Measurements from ENCODE around the gene GALNT12. TPM values are rescaled to one million over a fixed set of nuclear protein-coding genes. Genes with fewer than 3 reads are reported as not detected.

GALNT12 gene
- total and polyA plus RNA-seq, 2 donors: 6.7 to 7.3 TPM

DNA sequence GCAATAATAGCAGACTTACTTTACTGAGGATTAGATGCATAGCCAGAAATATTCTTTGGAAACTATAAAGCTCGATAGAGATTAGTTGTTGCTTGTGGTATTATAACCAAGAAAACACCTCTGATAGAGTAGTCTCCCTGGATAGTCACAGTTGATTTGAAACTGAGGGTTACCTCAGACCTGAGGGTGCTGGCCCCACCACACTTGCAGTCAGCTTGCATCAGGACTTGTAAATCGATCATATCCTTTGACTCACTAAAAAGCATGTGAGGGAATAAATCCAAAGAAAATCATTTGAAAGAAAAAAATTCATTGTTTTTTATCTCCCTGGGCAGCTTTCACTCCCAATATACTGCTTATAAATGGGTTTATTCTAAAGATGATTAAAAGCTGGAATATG is 39.4 kb downstream of the GALNT12 start:
- no peaks in the 10 kb centered on the region for H3K27me3 ChIP-seq (ENCODE audit: control insufficient read depth in 2 of 2, insufficient read depth in 1 of 2, low read length in 1 of 2)
- no peak for DNase-seq (ENCODE audit: low read depth in 6 of 9, low spot score in 9 of 9)
- 98% methylated on average over 2 of the region's 2 CpGs for WGBS
- no peak overlapping the region for H3K4me3 ChIP-seq (ENCODE audit: low read length in 2 of 2)
- no peak overlapping the region for H3K27ac ChIP-seq (ENCODE audit: low read depth in 1 of 2, low read length in 1 of 2)
- no peaks in the 10 kb centered on the region for H3K4me1 ChIP-seq (ENCODE audit: control insufficient read depth in 2 of 2, insufficient read depth in 2 of 2, low read length in 2 of 2)
- H3K36me3 ChIP-seq (ENCODE audit: control insufficient read depth in 2 of 2, insufficient read depth in 2 of 2, low read length in 1 of 2): peaks cover 0 to 3% of the 10 kb centered on the region in 2 donors
- H3K9me3 ChIP-seq (ENCODE audit: control insufficient read depth in 2 of 2, insufficient read depth in 1 of 2, low read length in 1 of 2): no peaks in the 10 kb centered on the region

DNA sequence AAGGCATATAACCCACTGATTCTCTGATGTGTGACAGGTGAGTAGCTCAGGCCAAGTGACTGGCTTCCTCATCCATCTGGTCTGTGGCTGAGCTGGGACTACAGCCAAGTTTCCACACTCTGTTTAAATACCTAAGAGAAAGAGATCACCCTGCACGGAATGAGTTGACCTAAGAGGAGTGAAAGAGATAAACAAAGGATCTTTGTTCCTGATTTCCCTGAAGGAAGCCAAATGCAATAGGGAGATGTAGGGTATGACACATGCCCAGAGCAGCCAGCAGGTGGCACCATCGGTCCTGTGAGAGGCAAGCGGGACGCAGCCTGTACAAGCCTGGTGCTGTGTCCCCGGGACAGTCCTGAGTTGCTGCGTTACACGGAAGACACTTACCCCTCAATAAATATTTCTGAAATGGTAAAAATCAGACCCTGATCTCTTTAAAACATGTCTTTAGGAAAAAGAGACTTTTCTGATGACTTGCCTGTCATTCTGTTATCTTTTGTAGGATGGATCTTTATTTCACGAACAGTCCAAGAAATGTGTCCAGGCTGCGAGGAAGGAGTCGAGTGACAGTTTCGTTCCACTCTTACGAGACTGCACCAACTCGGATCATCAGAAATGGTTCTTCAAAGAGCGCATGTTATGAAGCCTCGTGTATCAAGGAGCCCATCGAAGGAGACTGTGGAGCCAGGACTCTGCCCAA is 41.1 kb downstream of the GALNT12 start:
- H3K4me3 ChIP-seq (ENCODE audit: low read length in 2 of 2): no peak overlapping the region
- 56% methylated on average over 16 of the region's 16 CpGs for WGBS

DNA sequence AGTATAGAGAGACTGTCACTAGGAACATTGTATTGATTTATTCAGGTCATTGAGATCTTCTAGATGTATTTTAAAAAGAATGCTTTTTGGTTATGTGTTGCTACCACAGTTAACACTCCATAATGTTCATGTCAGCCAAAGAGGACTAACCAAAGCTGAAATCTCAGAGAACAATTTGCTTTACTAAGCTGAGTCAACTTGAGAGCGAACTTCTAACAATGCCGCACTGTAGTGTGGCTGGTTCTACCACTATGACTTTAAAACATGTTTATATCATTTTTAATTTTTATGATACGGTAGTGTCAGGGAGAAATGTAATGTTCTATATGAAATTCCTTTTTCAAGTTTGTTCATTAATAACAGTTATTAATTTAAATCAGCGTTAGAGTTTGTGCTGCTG is 42.1 kb downstream of the GALNT12 start:
- Histone ChIP-seq H3K4me1 (ENCODE audit: control insufficient read depth in 2 of 2, insufficient read depth in 2 of 2, low read length in 2 of 2) (no peaks in the 10 kb centered on the region), H3K27me3 (ENCODE audit: control insufficient read depth in 2 of 2, insufficient read depth in 1 of 2, low read length in 1 of 2) (no peaks in the 10 kb centered on the region), H3K27ac (ENCODE audit: low read depth in 1 of 2, low read length in 1 of 2) (no peak overlapping the region), H3K36me3 (ENCODE audit: control insufficient read depth in 2 of 2, insufficient read depth in 2 of 2, low read length in 1 of 2) (peaks cover 0 to 3% of the 10 kb centered on the region in 2 donors), H3K4me3 (ENCODE audit: low read length in 2 of 2) (no peak overlapping the region), H3K9me3 (ENCODE audit: control insufficient read depth in 2 of 2, insufficient read depth in 1 of 2, low read length in 1 of 2) (no peaks in the 10 kb centered on the region)
- DNase-seq (ENCODE audit: low read depth in 6 of 9, low spot score in 9 of 9): no peak
- 98% methylated on average over 4 of the region's 4 CpGs for WGBS

More for the DNA sequence above, 41.1 kb downstream of the GALNT12 start:
- H3K27ac ChIP-seq (ENCODE audit: low read depth in 1 of 2, low read length in 1 of 2): no peak overlapping the region
- no peaks in the 10 kb centered on the region for H3K9me3 ChIP-seq (ENCODE audit: control insufficient read depth in 2 of 2, insufficient read depth in 1 of 2, low read length in 1 of 2)
- H3K4me1 ChIP-seq (ENCODE audit: control insufficient read depth in 2 of 2, insufficient read depth in 2 of 2, low read length in 2 of 2): no peaks in the 10 kb centered on the region
- no peaks in the 10 kb centered on the region for H3K27me3 ChIP-seq (ENCODE audit: control insufficient read depth in 2 of 2, insufficient read depth in 1 of 2, low read length in 1 of 2)
- peak; percentile 41 to 79 (median 54) for DNase-seq (ENCODE audit: low read depth in 6 of 9, low spot score in 9 of 9)
- peaks cover 0 to 3% of the 10 kb centered on the region in 2 donors for H3K36me3 ChIP-seq (ENCODE audit: control insufficient read depth in 2 of 2, insufficient read depth in 2 of 2, low read length in 1 of 2)

DNA sequence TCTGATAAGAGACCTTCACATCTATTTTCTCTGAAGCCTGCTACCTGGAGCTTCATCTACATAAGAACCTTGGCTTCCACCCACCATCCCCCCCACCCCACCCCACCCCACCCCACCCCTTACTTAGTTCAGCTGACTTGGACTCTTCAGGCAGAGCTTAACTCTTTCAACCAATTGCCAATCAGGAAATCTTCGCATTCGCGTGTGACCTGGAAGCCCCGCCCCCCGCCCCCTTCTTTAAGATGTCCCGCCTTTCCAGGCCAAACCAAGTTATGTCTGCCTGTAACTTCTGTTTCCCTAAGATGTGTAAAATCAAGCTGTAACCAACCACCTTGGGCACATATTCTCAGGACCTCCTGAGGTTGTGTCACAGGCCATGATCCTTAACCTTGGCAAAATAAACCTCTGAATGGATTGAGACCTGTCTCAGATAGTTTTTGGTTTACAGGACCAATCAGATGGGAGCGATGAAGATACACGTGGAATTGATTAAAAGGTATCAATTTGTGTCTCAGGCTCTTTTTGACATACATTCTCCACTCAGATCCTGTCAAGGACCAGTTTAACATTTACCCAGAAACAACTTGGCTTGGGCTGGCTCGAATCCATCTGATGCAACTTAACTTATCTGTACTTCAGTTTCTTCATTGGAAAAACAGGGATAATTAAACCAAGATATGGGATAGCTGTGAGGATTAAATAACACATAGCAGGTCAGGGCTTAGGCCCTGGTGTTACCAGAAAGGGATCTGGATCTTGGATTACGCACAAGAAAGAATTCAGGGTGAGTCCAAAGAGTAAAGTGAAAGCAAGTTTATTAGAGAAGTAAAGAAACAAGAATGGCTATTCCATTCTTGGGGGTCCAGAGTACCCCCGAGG is 43.6 kb downstream of the GALNT12 start:
- 96% methylated on average over 11 of the region's 11 CpGs for WGBS
- DNase-seq (ENCODE audit: low read depth in 6 of 9, low spot score in 9 of 9): no peak
- Histone ChIP-seq H3K4me1 (ENCODE audit: control insufficient read depth in 2 of 2, insufficient read depth in 2 of 2, low read length in 2 of 2) (no peaks in the 10 kb centered on the region), H3K36me3 (ENCODE audit: control insufficient read depth in 2 of 2, insufficient read depth in 2 of 2, low read length in 1 of 2) (no peaks in the 10 kb centered on the region), H3K4me3 (ENCODE audit: low read length in 2 of 2) (no peak overlapping the region), H3K27ac (ENCODE audit: low read depth in 1 of 2, low read length in 1 of 2) (no peak overlapping the region), H3K27me3 (ENCODE audit: control insufficient read depth in 2 of 2, insufficient read depth in 1 of 2, low read length in 1 of 2) (no peaks in the 10 kb centered on the region), H3K9me3 (ENCODE audit: control insufficient read depth in 2 of 2, insufficient read depth in 1 of 2, low read length in 1 of 2) (no peaks in the 10 kb centered on the region)

DNA sequence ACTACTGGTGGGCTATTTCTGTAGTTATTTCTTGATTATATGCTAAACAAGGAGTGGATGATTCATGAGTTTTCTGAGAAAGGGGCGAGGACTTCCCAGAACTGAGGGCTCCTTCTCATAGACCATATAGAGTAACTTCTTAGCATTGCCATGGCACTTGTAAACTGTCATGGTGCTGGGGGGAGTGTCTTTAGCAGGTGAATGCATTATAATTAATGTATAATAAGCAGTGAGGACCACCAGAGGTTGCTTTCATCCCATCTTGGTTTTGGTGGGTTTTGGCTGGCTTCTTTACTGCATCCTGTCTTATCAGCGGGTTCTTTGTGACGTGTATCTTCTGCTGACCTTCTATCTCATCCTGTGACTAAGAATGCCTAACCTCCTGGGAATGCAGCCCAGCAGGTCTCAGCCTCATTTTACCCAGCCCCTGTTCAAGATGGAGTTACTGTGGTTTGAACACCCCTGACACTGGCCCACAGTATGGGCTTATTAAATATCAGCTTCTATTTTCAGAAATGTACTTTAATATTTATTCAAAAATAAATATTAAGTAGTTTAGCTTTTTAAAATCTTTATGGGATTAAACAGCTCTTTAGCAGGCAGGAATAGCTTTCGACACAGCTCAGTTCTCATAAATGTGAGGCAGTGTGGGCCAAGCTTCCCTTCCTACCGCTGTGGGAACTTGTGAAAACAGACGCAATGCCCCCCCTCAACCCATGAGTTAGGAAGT is 44.4 kb downstream of the GALNT12 start:
- no peaks in the 10 kb centered on the region for H3K9me3 ChIP-seq (ENCODE audit: control insufficient read depth in 2 of 2, insufficient read depth in 1 of 2, low read length in 1 of 2)
- no peaks in the 10 kb centered on the region for H3K27me3 ChIP-seq (ENCODE audit: control insufficient read depth in 2 of 2, insufficient read depth in 1 of 2, low read length in 1 of 2)
- 93% methylated on average over 6 of the region's 6 CpGs for WGBS
- no peaks in the 10 kb centered on the region for H3K36me3 ChIP-seq (ENCODE audit: control insufficient read depth in 2 of 2, insufficient read depth in 2 of 2, low read length in 1 of 2)
- no peak overlapping the region for H3K4me3 ChIP-seq (ENCODE audit: low read length in 2 of 2)
- no peak overlapping the region for H3K27ac ChIP-seq (ENCODE audit: low read depth in 1 of 2, low read length in 1 of 2)
- H3K4me1 ChIP-seq (ENCODE audit: control insufficient read depth in 2 of 2, insufficient read depth in 2 of 2, low read length in 2 of 2): no peaks in the 10 kb centered on the region
- no peak for DNase-seq (ENCODE audit: low read depth in 6 of 9, low spot score in 9 of 9)

DNA sequence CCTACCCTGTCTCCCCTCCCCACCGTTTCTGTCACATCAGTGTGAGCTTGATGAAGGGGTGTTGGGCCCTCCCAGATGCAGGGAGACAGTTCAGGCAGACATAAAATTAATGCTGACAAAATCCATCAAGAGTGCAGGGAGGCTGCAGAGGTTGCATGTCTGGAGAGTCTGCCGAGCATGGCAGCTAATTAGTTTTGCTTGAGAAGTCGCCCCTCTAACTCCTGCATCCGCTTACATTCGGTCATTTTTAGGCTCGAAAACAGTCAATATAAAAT is 44.9 kb downstream of the GALNT12 start:
- H3K4me3 ChIP-seq (ENCODE audit: low read length in 2 of 2): no peak overlapping the region
- H3K27me3 ChIP-seq (ENCODE audit: control insufficient read depth in 2 of 2, insufficient read depth in 1 of 2, low read length in 1 of 2): no peaks in the 10 kb centered on the region
- 78% methylated on average over 6 of the region's 6 CpGs for WGBS
- DNase-seq (ENCODE audit: low read depth in 6 of 9, low spot score in 9 of 9): no peak
- no peak overlapping the region for H3K27ac ChIP-seq (ENCODE audit: low read depth in 1 of 2, low read length in 1 of 2)
- H3K9me3 ChIP-seq (ENCODE audit: control insufficient read depth in 2 of 2, insufficient read depth in 1 of 2, low read length in 1 of 2): no peaks in the 10 kb centered on the region
- no peaks in the 10 kb centered on the region for H3K36me3 ChIP-seq (ENCODE audit: control insufficient read depth in 2 of 2, insufficient read depth in 2 of 2, low read length in 1 of 2)
- H3K4me1 ChIP-seq (ENCODE audit: control insufficient read depth in 2 of 2, insufficient read depth in 2 of 2, low read length in 2 of 2): no peaks in the 10 kb centered on the region

DNA sequence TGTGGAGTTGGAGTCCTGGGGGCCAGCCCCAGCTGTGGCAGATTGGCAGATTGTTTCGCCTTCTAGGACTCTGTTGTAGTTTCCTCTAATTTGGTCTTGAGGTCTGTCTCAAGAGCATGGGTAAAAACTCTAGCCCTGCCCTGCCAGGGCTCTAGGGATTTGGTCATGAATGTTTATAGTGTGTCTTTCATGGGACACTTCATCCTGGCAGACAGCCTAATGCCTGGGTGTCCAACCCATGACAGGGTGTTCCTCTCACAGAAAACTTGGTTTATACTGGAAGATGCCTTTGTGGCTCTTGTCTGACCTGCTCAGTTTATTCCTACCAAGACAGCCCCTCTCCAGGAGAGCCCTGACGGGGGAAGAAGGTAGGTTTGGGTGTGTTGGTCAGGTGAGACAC is 45.5 kb downstream of the GALNT12 start:
- DNase-seq (ENCODE audit: low read depth in 6 of 9, low spot score in 9 of 9): no peak
- no peaks in the 10 kb centered on the region for H3K36me3 ChIP-seq (ENCODE audit: control insufficient read depth in 2 of 2, insufficient read depth in 2 of 2, low read length in 1 of 2)
- H3K27me3 ChIP-seq (ENCODE audit: control insufficient read depth in 2 of 2, insufficient read depth in 1 of 2, low read length in 1 of 2): no peaks in the 10 kb centered on the region
- H3K4me3 ChIP-seq (ENCODE audit: low read length in 2 of 2): no peak overlapping the region
- H3K27ac ChIP-seq (ENCODE audit: low read depth in 1 of 2, low read length in 1 of 2): no peak overlapping the region
- H3K9me3 ChIP-seq (ENCODE audit: control insufficient read depth in 2 of 2, insufficient read depth in 1 of 2, low read length in 1 of 2): no peaks in the 10 kb centered on the region
- no peaks in the 10 kb centered on the region for H3K4me1 ChIP-seq (ENCODE audit: control insufficient read depth in 2 of 2, insufficient read depth in 2 of 2, low read length in 2 of 2)
- WGBS: 94% methylated on average over 2 of the region's 2 CpGs

DNA sequence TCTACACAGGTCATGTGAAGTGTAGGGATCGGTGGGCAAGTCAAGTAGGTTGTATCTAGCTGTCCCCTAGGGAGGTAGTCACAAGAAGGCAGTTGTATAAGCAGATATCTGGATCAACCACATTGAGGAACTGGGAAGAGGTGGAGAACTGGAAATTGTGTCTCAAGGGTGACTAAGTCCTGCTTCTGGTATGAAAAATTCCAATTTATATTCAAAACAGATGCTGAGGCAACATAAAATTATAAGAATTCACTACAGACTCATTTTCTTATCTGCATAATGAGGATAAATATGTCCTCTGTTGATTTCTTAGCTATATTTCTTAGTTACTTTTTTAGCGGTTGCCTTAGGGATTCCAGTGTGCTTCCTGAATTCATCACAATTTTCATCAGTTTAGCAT is 46.8 kb downstream of the GALNT12 start:
- no peak overlapping the region for H3K27ac ChIP-seq (ENCODE audit: low read depth in 1 of 2, low read length in 1 of 2)
- H3K9me3 ChIP-seq (ENCODE audit: control insufficient read depth in 2 of 2, insufficient read depth in 1 of 2, low read length in 1 of 2): no peaks in the 10 kb centered on the region
- H3K4me3 ChIP-seq (ENCODE audit: low read length in 2 of 2): no peak overlapping the region
- DNase-seq (ENCODE audit: low read depth in 6 of 9, low spot score in 9 of 9): no peak
- H3K36me3 ChIP-seq (ENCODE audit: control insufficient read depth in 2 of 2, insufficient read depth in 2 of 2, low read length in 1 of 2): no peaks in the 10 kb centered on the region
- no peaks in the 10 kb centered on the region for H3K4me1 ChIP-seq (ENCODE audit: control insufficient read depth in 2 of 2, insufficient read depth in 2 of 2, low read length in 2 of 2)
- H3K27me3 ChIP-seq (ENCODE audit: control insufficient read depth in 2 of 2, insufficient read depth in 1 of 2, low read length in 1 of 2): no peaks in the 10 kb centered on the region
- WGBS: 95% methylated on average over 2 of the region's 2 CpGs

DNA sequence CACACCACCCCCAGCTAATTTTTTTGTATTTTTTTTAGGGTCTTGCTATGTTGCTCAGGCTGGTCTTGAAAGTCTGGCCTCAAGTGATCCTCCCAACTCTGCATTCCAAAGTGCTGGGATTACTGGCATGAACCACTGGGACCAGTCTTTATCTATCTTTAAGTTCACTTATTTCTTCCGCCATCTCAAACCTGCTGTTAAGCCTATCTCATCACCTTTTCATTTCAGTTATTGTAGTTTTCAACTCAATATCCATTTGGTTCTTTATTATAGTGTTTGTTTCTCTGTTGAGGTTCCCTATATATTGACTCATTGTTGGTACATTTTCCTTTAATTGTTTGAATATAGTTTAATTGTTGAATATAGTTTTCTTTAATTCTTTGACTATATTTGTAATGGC is 48.1 kb downstream of the GALNT12 start:
- Histone ChIP-seq H3K9me3 (ENCODE audit: control insufficient read depth in 2 of 2, insufficient read depth in 1 of 2, low read length in 1 of 2) (no peaks in the 10 kb centered on the region), H3K36me3 (ENCODE audit: control insufficient read depth in 2 of 2, insufficient read depth in 2 of 2, low read length in 1 of 2) (no peaks in the 10 kb centered on the region), H3K27me3 (ENCODE audit: control insufficient read depth in 2 of 2, insufficient read depth in 1 of 2, low read length in 1 of 2) (no peaks in the 10 kb centered on the region), H3K4me1 (ENCODE audit: control insufficient read depth in 2 of 2, insufficient read depth in 2 of 2, low read length in 2 of 2) (no peaks in the 10 kb centered on the region), H3K27ac (ENCODE audit: low read depth in 1 of 2, low read length in 1 of 2) (no peak overlapping the region), H3K4me3 (ENCODE audit: low read length in 2 of 2) (no peak overlapping the region)
- 95% methylated on average over 1 of the region's 1 CpG for WGBS
- DNase-seq (ENCODE audit: low read depth in 6 of 9, low spot score in 9 of 9): no peak

Measured in thymus (tissue), 11 donors.